Neural cell (in vitro differentiated cells): ENCODE measurements around the gene ASMTL.

ENCODE experiments used
- CTCF ChIP-seq: fragments of 450-650 bp; IDR thresholded peaks from 2 replicates; pipeline ENCODE4 v1.5.1; 2014; ENCODE audit warnings: antibody characterized with exemption, mild to moderate bottlenecking, moderate library complexity; ENCODE audit not compliant: poor library complexity, severe bottlenecking
- EP300 ChIP-seq: fragments of 450-650 bp; conservative IDR thresholded peaks from 2 replicates; pipeline ENCODE4 v1.6.1; 2014; ENCODE audit warnings: antibody characterized with exemption, mild to moderate bottlenecking, moderate library complexity; ENCODE audit not compliant: poor library complexity, severe bottlenecking
- EZH2 ChIP-seq: fragments of 200-600, 300-800 bp; shearing (Covaris generic), sonication (generic); IDR thresholded peaks from 2 replicates; pipeline ENCODE4 v1.6.1; 2014; ENCODE audit warnings: antibody characterized with exemption, low read length, borderline replicate concordance, mild to moderate bottlenecking; ENCODE audit not compliant: insufficient read depth, poor library complexity, severe bottlenecking
- POLR2AphosphoS5 ChIP-seq: IDR thresholded peaks from 2 replicates; pipeline ENCODE4 v1.6.1; 2012
- RAD21 ChIP-seq: fragments of 450-650 bp; conservative IDR thresholded peaks from 2 replicates; pipeline ENCODE4 v1.6.1; 2014; ENCODE audit warnings: antibody characterized with exemption, mild to moderate bottlenecking, moderate library complexity
- REST ChIP-seq: IDR thresholded peaks from 2 replicates; pipeline ENCODE4 v1.6.1; 2012; ENCODE audit warnings: borderline replicate concordance

GRCh38 chrX:1500701-1501624 is 48.3 kb upstream of the ASMTL start:
- TF ChIP-seq REST (no peak), CTCF (no peak), EZH2 (no peak), RAD21 (no peak), EP300 (no peak), POLR2AphosphoS5 (no peak)
